Cerebellar nuclear complex (tissue), 1 donor: ENCODE results near the gene TNFRSF6B.

Source experiments
- DNase-seq, 2 experiments: peaks; one replicate each; lab custom pipeline; 2025; lab: John Stamatoyannopoulos, UW

The TNFRSF6B gene

GRCh38 chr20:63686094-63686491 lies 10.4 kb upstream of the TNFRSF6B start:
- DNase-seq: no peak

- no peak for DNase-seq
Measured at GRCh38 chr20:63686492-63687321, 9.7 kb upstream of the TNFRSF6B start.

- no peak for DNase-seq
Measured at GRCh38 chr20:63687419-63688178, 8.9 kb upstream of the TNFRSF6B start.

GRCh38 chr20:63688228-63689045 lies 8.0 kb upstream of the TNFRSF6B start:
- no peak for DNase-seq

GRCh38 chr20:63689046-63690002 lies 7.1 kb upstream of the TNFRSF6B start:
- no peak for DNase-seq

- no peak for DNase-seq
Measured at GRCh38 chr20:63690003-63690897, 6.2 kb upstream of the TNFRSF6B start.

GRCh38 chr20:63690898-63691710 lies 5.3 kb upstream of the TNFRSF6B start:
- no peak for DNase-seq

GRCh38 chr20:63691711-63692435 lies 4.6 kb upstream of the TNFRSF6B start:
- DNase-seq: no peak

- DNase-seq: no peak
Measured at GRCh38 chr20:63692436-63693082, 3.9 kb upstream of the TNFRSF6B start.

GRCh38 chr20:63693083-63693732 lies 3.2 kb upstream of the TNFRSF6B start:
- no peak for DNase-seq

GRCh38 chr20:63693733-63694583 lies 2.5 kb upstream of the TNFRSF6B start:
- DNase-seq: no peak

GRCh38 chr20:63694584-63695423 lies 1.6 kb upstream of the TNFRSF6B start:
- DNase-seq: no peak

GRCh38 chr20:63695424-63696305 lies 787 bp upstream of the TNFRSF6B start:
- DNase-seq: no peak

GRCh38 chr20:63696306-63696627 lies 185 bp upstream of the TNFRSF6B start:
- DNase-seq: no peak

- no peak for DNase-seq
Measured at GRCh38 chr20:63697357-63697867, 960 bp downstream of the TNFRSF6B start.
